Measurements from ENCODE around the gene ALOX12B. TPM values are rescaled to one million over a fixed set of nuclear protein-coding genes. Genes with fewer than 3 reads are reported as not detected.

Gene ALOX12B
- polyA plus RNA-seq, 2 of the 4 experiments (the other 2 are of a cell fraction) = 0.63 to 1.0 TPM

DNA sequence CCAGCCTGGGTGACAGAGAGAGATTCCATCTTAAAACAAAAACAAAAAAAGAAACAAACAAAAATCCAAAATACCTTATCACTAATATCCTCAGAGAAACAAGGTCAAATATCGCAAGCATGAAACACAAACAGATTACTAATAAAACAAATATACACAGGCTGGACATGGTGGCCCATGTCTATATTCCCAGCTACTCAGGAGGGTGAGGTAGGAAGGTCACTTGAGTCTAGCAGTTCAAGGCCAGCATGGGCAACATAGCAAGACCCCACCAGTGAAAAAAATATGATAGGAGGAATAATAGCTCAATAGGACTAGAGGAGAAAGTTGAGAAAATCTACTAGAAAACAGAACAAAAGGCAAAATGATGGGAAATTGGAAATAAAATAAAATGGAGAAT is 55.6 kb downstream of the ALOX12B start:
- no peak overlapping the region for H3K4me2 ChIP-seq
- H3K4me1 ChIP-seq = peaks cover 7% of the 10 kb centered on the region; the same call in 2 of the 3 replicates
- peak in 1 of 2 experiments; percentile 24 for DNase-seq (ENCODE audit: low read depth in 1 of 2, low spot score in 1 of 2)
- no peak overlapping the region for H3K4me3 ChIP-seq
- POLR2A ChIA-PET = no interaction called here
- FAIRE-seq = no peak
- no peak for ATAC-seq
- CTCF ChIA-PET = interaction anchor here (1.1 to 10.2 kb wide), 12 partner anchors 9 to 169 kb away, joined by 3 to 105 read pairs (median 5); no protein-coding TSS in a partner anchor
- TF ChIP-seq, protein P1, sequence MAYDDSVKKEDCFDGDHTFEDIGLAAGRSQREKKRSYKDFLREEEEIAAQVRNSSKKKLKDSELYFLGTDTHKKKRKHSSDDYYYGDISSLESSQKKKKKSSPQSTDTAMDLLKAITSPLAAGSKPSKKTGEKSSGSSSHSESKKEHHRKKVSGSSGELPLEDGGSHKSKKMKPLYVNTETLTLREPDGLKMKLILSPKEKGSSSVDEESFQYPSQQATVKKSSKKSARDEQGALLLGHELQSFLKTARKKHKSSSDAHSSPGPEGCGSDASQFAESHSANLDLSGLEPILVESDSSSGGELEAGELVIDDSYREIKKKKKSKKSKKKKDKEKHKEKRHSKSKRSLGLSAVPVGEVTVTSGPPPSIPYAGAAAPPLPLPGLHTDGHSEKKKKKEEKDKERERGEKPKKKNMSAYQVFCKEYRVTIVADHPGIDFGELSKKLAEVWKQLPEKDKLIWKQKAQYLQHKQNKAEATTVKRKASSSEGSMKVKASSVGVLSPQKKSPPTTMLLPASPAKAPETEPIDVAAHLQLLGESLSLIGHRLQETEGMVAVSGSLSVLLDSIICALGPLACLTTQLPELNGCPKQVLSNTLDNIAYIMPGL (CRISPR knock-in tag; IDR thresholded peaks at IDR 0.05; ENCODE audit: borderline replicate concordance) = no peak
- TF ChIP-seq TP53 (CRISPR knock-in tag; IDR thresholded peaks at IDR 0.05) = no peak
- no peak for TF ChIP-seq PHF8 (IDR thresholded peaks at IDR 0.05; ENCODE audit: borderline replicate concordance, low read depth)
- TF ChIP-seq HOXB13 (CRISPR knock-in tag; IDR thresholded peaks at IDR 0.05; ENCODE audit: low read depth) = no peak
- no peak for TF ChIP-seq CBX8 (IDR thresholded peaks at IDR 0.05)
- no peak for TF ChIP-seq USF2 (IDR thresholded peaks at IDR 0.05)
- TF ChIP-seq ZSCAN20 (CRISPR knock-in tag; IDR thresholded peaks at IDR 0.05) = no peak
- no peak for TF ChIP-seq ZC3H11A (IDR thresholded peaks at IDR 0.05)
- TF ChIP-seq NFE2L2 (conservative IDR thresholded peaks at IDR 0.05; ENCODE audit: low read length) = no peak
- TF ChIP-seq RAD21 (conservative IDR thresholded peaks at IDR 0.05 in 1 of 2, IDR thresholded peaks at IDR 0.05 in 1 of 2) = no peak
- TF ChIP-seq, protein P2, sequence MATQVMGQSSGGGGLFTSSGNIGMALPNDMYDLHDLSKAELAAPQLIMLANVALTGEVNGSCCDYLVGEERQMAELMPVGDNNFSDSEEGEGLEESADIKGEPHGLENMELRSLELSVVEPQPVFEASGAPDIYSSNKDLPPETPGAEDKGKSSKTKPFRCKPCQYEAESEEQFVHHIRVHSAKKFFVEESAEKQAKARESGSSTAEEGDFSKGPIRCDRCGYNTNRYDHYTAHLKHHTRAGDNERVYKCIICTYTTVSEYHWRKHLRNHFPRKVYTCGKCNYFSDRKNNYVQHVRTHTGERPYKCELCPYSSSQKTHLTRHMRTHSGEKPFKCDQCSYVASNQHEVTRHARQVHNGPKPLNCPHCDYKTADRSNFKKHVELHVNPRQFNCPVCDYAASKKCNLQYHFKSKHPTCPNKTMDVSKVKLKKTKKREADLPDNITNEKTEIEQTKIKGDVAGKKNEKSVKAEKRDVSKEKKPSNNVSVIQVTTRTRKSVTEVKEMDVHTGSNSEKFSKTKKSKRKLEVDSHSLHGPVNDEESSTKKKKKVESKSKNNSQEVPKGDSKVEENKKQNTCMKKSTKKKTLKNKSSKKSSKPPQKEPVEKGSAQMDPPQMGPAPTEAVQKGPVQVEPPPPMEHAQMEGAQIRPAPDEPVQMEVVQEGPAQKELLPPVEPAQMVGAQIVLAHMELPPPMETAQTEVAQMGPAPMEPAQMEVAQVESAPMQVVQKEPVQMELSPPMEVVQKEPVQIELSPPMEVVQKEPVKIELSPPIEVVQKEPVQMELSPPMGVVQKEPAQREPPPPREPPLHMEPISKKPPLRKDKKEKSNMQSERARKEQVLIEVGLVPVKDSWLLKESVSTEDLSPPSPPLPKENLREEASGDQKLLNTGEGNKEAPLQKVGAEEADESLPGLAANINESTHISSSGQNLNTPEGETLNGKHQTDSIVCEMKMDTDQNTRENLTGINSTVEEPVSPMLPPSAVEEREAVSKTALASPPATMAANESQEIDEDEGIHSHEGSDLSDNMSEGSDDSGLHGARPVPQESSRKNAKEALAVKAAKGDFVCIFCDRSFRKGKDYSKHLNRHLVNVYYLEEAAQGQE (IDR thresholded peaks at IDR 0.05) = no peak
- TF ChIP-seq HEYL (CRISPR knock-in tag; IDR thresholded peaks at IDR 0.05) = no peak
- no peak for TF ChIP-seq MAZ (IDR thresholded peaks at IDR 0.05; ENCODE audit: borderline replicate concordance, low read depth, low read length)
- no peak for TF ChIP-seq MYC (IDR thresholded peaks at IDR 0.05; ENCODE audit: borderline replicate concordance, low read length)
- TF ChIP-seq HOXB5 (CRISPR knock-in tag; IDR thresholded peaks at IDR 0.05) = no peak
- TF ChIP-seq PBX3 (IDR thresholded peaks at IDR 0.05) = no peak
- TF ChIP-seq RFX5 (IDR thresholded peaks at IDR 0.05) = no peak
- no peak for TF ChIP-seq KDM5A (IDR thresholded peaks at IDR 0.05)
- TF ChIP-seq, protein P3, sequence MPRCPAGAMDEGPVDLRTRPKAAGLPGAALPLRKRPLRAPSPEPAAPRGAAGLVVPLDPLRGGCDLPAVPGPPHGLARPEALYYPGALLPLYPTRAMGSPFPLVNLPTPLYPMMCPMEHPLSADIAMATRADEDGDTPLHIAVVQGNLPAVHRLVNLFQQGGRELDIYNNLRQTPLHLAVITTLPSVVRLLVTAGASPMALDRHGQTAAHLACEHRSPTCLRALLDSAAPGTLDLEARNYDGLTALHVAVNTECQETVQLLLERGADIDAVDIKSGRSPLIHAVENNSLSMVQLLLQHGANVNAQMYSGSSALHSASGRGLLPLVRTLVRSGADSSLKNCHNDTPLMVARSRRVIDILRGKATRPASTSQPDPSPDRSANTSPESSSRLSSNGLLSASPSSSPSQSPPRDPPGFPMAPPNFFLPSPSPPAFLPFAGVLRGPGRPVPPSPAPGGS (IDR thresholded peaks at IDR 0.05) = no peak
- H3K27ac ChIP-seq = no peak overlapping the region
- 0 out of 3 replicates have a peak, but pooled peaks cover 2% of the 10 kb centered on the region for H3K9me3 ChIP-seq
- 17% methylated on average over 1 of the region's 1 CpG for WGBS (ENCODE audit: missing lambda C conversion rate)
